Stimulated activated CD8-positive, alpha-beta memory T cell treated with anti-CD3 and anti-CD28 coated beads, Interleukin-12 subunit alpha, Interleukin-12 subunit beta, amount 100 ng/mL, for 1 hour (primary cell): ENCODE data around the gene LIPA.

Source experiments
- DNase-seq: peaks from one replicate; pipeline ENCODE4 v3.0.0-alpha.2; 2020; ENCODE audit warnings: low read depth

Gene LIPA

GRCh38 chr10:89240519-89240918 is 11.1 kb downstream of the LIPA start:
- DNase-seq = no peak

- DNase-seq = no peak
Observed at GRCh38 chr10:89238956-89239644, 12.5 kb downstream of the LIPA start.

- DNase-seq = no peak
Observed at GRCh38 chr10:89237849-89238248, 13.7 kb downstream of the LIPA start.

GRCh38 chr10:89236226-89236797 is 15.3 kb downstream of the LIPA start:
- DNase-seq = no peak

- DNase-seq = no peak
Observed at GRCh38 chr10:89235073-89235798, 16.3 kb downstream of the LIPA start.

GRCh38 chr10:89233033-89233432 is 18.5 kb downstream of the LIPA start:
- DNase-seq = no peak

GRCh38 chr10:89228962-89229361 is 22.6 kb downstream of the LIPA start:
- DNase-seq = no peak

- no peak for DNase-seq
Observed at GRCh38 chr10:89228146-89228545, 23.4 kb downstream of the LIPA start.

- DNase-seq = no peak
Observed at GRCh38 chr10:89226891-89227290, 24.7 kb downstream of the LIPA start.

- no peak for DNase-seq
Observed at GRCh38 chr10:89224739-89225443, 26.7 kb downstream of the LIPA start.

- DNase-seq = no peak
Observed at GRCh38 chr10:89221919-89222318, 29.7 kb downstream of the LIPA start.

- no peak for DNase-seq
Observed at GRCh38 chr10:89219513-89220218, 31.9 kb downstream of the LIPA start.

GRCh38 chr10:89217057-89217990 is 34.3 kb downstream of the LIPA start:
- peak; percentile 51 for DNase-seq

GRCh38 chr10:89216056-89216455 is 35.5 kb downstream of the LIPA start:
- no peak for DNase-seq

GRCh38 chr10:89215511-89215910 is 36.1 kb downstream of the LIPA start:
- DNase-seq = no peak

- no peak for DNase-seq
Observed at GRCh38 chr10:89214566-89215165, 36.9 kb downstream of the LIPA start.

- no peak for DNase-seq
Observed at GRCh38 chr10:89213191-89213808, 38.3 kb downstream of the LIPA start.

GRCh38 chr10:89210794-89211425 is 40.7 kb downstream of the LIPA start:
- no peak for DNase-seq

GRCh38 chr10:89209718-89210117 is 41.9 kb downstream of the LIPA start:
- DNase-seq = no peak
